Measurements from ENCODE around the gene CD226.

Gene CD226

GRCh38 chr18:69947361-69948133 is at the start of gene CD226:
CD226 (minus strand) TSS chr18:69947873; CDS start chr18:69947406, 467 bp downstream.
- Histone ChIP-seq H3K27me3 (no peaks in the 10 kb centered on the region), H3K9me3 (no peaks in the 10 kb centered on the region), H3K36me3 (no peaks in the 10 kb centered on the region), H3K9ac (no peak within 1 kb of the TSS), H3K4me1 (no peaks in the 10 kb centered on the region), H4K20me1 (no peaks in the 10 kb centered on the region), H3K4me3 (no peak within 1 kb of the TSS), H3K4me2 (no peak within 1 kb of the TSS), H3K27ac (no peak within 1 kb of the TSS)
- TF ChIP-seq Cebpa-rat (IDR thresholded peaks at IDR 0.05): no peak

DNA sequence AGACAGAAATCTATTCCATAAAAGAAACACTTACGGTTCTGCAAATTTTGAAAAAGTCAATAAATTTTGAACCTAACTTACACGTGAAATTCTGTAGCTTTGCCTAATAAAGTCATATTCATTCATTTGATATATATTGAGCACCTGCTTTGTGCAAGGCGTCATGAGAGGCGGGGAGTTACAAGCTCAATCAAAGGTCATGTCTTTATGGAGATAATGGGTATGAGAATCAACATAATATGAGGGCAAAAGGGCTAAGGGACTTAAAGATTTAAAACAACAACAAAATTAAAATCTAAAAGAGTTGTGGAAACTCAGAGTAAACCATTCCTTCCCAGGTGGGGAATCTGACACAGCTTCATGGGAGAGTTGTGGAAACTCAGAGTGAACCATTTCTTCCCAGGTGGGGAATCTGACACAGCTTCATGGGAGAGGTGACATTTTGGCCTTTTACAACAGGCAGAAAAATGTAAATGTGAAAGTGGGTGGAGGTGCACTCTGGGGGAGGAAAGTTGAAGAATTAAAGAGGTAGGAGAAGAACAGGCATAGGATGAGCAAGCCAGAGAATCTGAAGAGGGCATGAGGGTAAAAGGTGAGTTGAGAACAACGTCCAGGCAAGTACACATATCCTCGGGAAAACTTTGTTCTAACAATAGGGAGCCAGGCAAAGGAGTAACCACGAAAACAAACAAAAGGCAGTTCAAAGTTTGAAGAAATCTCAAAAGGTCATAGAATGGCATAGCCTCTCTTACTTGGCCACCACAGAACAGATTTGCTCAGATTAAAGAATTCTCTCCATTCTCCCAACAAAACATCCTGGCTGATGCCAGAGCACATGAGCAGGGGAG is 49.5 kb upstream of the CD226 start:
- peaks cover 21% of the 10 kb centered on the region for H3K36me3 ChIP-seq
- no peak overlapping the region for H3K9ac ChIP-seq
- H3K27ac ChIP-seq: no peak overlapping the region
- TF ChIP-seq Cebpa-rat (IDR thresholded peaks at IDR 0.05): no peak
- H4K20me1 ChIP-seq: no peaks in the 10 kb centered on the region
- no peak overlapping the region for H3K4me2 ChIP-seq
- H3K9me3 ChIP-seq: no peaks in the 10 kb centered on the region
- H3K27me3 ChIP-seq: no peaks in the 10 kb centered on the region
- H3K4me3 ChIP-seq: no peak overlapping the region
- H3K4me1 ChIP-seq: no peaks in the 10 kb centered on the region

GRCh38 chr18:69996417-69996816 is 48.7 kb upstream of the CD226 start:
- Histone ChIP-seq H3K4me1 (no peaks in the 10 kb centered on the region), H3K9me3 (no peaks in the 10 kb centered on the region), H4K20me1 (no peaks in the 10 kb centered on the region), H3K9ac (no peak overlapping the region), H3K4me3 (no peak overlapping the region), H3K4me2 (no peak overlapping the region), H3K27me3 (no peaks in the 10 kb centered on the region), H3K36me3 (peaks cover 13% of the 10 kb centered on the region), H3K27ac (no peak overlapping the region)
- TF ChIP-seq Cebpa-rat (IDR thresholded peaks at IDR 0.05): no peak

DNA sequence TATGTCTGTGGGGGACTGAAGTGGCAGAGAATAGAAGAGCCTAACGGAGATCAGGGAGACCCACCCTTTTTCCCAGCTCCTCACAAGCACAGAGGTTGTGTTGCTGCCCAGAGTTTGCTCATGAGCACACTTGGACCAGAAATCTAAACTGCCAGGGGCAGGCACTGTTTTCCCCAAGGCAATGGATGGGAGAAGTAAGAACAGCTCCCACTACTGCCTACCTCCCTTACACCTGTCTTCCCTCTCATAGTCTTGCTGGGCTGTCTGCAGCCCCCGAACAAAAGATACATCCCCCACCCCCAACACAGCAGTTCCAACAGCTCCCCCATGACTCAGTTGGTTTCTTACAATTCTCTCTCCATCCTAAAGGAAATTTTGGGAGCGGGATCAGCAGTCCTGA is 48.1 kb upstream of the CD226 start:
- Histone ChIP-seq H3K27ac (no peak overlapping the region), H3K4me2 (no peak overlapping the region), H3K9ac (no peak overlapping the region), H3K4me1 (no peaks in the 10 kb centered on the region), H3K4me3 (no peak overlapping the region), H3K27me3 (no peaks in the 10 kb centered on the region), H4K20me1 (no peaks in the 10 kb centered on the region), H3K9me3 (no peaks in the 10 kb centered on the region), H3K36me3 (peaks cover 8% of the 10 kb centered on the region; the same call in 1 of the 2 replicates)
- no peak for TF ChIP-seq Cebpa-rat (IDR thresholded peaks at IDR 0.05)

DNA sequence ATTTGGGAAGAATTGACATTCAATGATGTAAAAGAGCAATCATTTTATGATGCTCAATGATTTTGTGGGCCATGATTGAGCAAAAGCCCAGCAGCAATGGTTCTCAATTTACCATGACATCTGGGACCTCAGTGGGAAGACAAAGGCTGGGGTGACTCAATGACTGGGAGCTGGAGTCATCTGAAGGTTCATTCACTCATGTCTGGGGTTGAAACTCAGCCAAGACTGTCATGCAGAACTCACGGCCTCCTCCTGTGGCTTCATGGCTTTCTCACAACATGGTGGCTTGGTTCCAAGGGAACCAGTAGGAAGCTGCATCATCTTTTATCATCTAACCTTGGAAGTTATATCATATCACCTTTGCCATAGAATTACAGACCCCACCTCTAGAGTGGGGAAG is 45.1 kb upstream of the CD226 start:
- H3K27me3 ChIP-seq: no peaks in the 10 kb centered on the region
- peaks cover 7% of the 10 kb centered on the region; the same call in 1 of the 2 replicates for H3K36me3 ChIP-seq
- no peaks in the 10 kb centered on the region for H3K4me1 ChIP-seq
- H4K20me1 ChIP-seq: no peaks in the 10 kb centered on the region
- TF ChIP-seq Cebpa-rat (IDR thresholded peaks at IDR 0.05): no peak
- H3K4me3 ChIP-seq: no peak overlapping the region
- H3K9ac ChIP-seq: no peak overlapping the region
- H3K9me3 ChIP-seq: peaks cover 15% of the 10 kb centered on the region
- H3K4me2 ChIP-seq: no peak overlapping the region
- H3K27ac ChIP-seq: no peak overlapping the region

DNA sequence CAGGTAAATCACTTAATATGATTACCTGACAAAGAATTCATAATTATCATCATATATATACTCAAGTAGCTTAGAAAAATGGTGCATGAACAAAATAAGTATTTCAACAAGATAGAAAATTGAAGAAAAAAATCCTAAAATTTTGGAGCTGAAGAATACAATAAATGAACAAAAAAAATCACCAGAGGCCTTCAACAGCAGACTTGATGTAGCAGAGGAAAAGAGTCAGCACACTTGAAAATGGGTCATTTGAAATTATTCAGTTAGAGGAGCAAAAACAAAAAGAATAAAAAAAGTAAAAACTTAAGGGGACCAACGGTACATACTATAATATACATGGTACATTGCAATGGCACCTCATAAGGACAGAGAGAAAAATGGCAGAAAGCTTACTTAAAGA is 40.2 kb upstream of the CD226 start:
- Histone ChIP-seq H3K4me3 (no peak overlapping the region), H3K36me3 (peaks cover 31% of the 10 kb centered on the region), H3K27ac (no peak overlapping the region), H3K9ac (no peak overlapping the region), H3K4me2 (no peak overlapping the region), H3K9me3 (peaks cover 19% of the 10 kb centered on the region), H3K27me3 (no peaks in the 10 kb centered on the region), H4K20me1 (no peaks in the 10 kb centered on the region), H3K4me1 (no peaks in the 10 kb centered on the region)
- no peak for TF ChIP-seq Cebpa-rat (IDR thresholded peaks at IDR 0.05)

- H3K4me1 ChIP-seq: no peaks in the 10 kb centered on the region
- H3K4me3 ChIP-seq: no peak overlapping the region
- no peak overlapping the region for H3K27ac ChIP-seq
- no peak for TF ChIP-seq Cebpa-rat (IDR thresholded peaks at IDR 0.05)
- no peak overlapping the region for H3K9ac ChIP-seq
- H3K36me3 ChIP-seq: peaks cover 31% of the 10 kb centered on the region
- peaks cover 19% of the 10 kb centered on the region for H3K9me3 ChIP-seq
- no peaks in the 10 kb centered on the region for H4K20me1 ChIP-seq
- H3K4me2 ChIP-seq: no peak overlapping the region
- no peaks in the 10 kb centered on the region for H3K27me3 ChIP-seq
Measured at GRCh38 chr18:69985239-69985638, 37.6 kb upstream of the CD226 start.

- TF ChIP-seq Cebpa-rat (IDR thresholded peaks at IDR 0.05): no peak
- Histone ChIP-seq H3K4me1 (no peaks in the 10 kb centered on the region), H3K9me3 (peaks cover 6% of the 10 kb centered on the region), H3K4me3 (no peak overlapping the region), H3K4me2 (no peak overlapping the region), H3K27ac (no peak overlapping the region), H3K36me3 (peaks cover 23% of the 10 kb centered on the region), H4K20me1 (no peaks in the 10 kb centered on the region), H3K9ac (no peak overlapping the region), H3K27me3 (no peaks in the 10 kb centered on the region)
Measured at GRCh38 chr18:69982417-69982816, 34.7 kb upstream of the CD226 start.

DNA sequence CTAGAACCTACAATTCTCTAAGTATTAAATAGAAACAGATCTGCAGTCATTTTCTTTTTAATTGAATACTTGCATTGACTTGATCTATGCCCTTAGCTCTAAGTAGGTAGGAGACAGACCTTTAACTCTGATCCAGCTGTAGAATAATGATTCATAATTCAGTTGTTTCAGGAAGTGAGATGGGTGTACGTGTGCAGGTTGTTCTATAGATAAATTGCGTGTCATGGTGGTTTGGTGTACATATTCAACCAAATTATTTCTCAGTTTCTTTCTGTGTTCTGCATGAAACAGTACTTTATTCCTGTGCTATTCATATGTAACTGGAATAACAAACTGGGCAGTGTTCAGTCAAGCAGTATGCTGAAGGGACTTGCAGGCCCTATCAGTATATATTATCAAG is 34.3 kb upstream of the CD226 start:
- no peaks in the 10 kb centered on the region for H3K27me3 ChIP-seq
- no peak for TF ChIP-seq Cebpa-rat (IDR thresholded peaks at IDR 0.05)
- no peak overlapping the region for H3K4me2 ChIP-seq
- peaks cover 18% of the 10 kb centered on the region for H3K36me3 ChIP-seq
- H4K20me1 ChIP-seq: no peaks in the 10 kb centered on the region
- H3K9me3 ChIP-seq: peaks cover 10% of the 10 kb centered on the region; the same call in 1 of the 2 replicates
- H3K9ac ChIP-seq: no peak overlapping the region
- H3K4me1 ChIP-seq: no peaks in the 10 kb centered on the region
- H3K27ac ChIP-seq: no peak overlapping the region
- H3K4me3 ChIP-seq: no peak overlapping the region

Data from BLaER1 (cell line).